GM12878 (cell line): ENCODE results near the gene SIGLEC11. TPM values are rescaled to one million over a fixed set of nuclear protein-coding genes. Genes with fewer than 3 reads are reported as not detected.

Experiments used
- ATAC-seq: fragments of 200-7000 bp; cut with Tn5 transposase; 3 replicates; pipeline ENCODE4 v1.9.1; 2020; ENCODE audit warnings: mild to moderate bottlenecking, moderate library complexity
- BruUV-seq: library from RNA; stranded (reverse); fragments of 400-500 nt; replicated peaks from 2 replicates; lab custom pipeline; 2021; lab: Mats Ljungman, UMichigan
- CTCF ChIA-PET: fragments of 300-600 bp; sonication (Branson Sonifier 250); formaldehyde crosslinking; extraction: SDS; loops from one replicate; lab custom pipeline; 2021; ENCODE audit warnings: inconsistent platforms; lab: Yijun Ruan, JAX
- POLR2A ChIA-PET: fragments of 350-600 bp; formaldehyde crosslinking; extraction: SDS; loops from one replicate; lab custom pipeline; 2021; ENCODE audit warnings: inconsistent platforms; lab: Charles Lee
- RAD21 ChIA-PET: fragments of 300-600 bp; sonication (Branson Sonifier 250); formaldehyde crosslinking; loops from one replicate; lab custom pipeline; 2023; ENCODE audit warnings: antibody characterized with exemption; ENCODE audit not compliant: unreplicated experiment; lab: Charles Lee
- SMC1A ChIA-PET: fragments of 300-600 bp; sonication (Branson Sonifier 250); formaldehyde crosslinking; loops from one replicate; lab custom pipeline; 2023; ENCODE audit not compliant: unreplicated experiment, uncharacterized antibody; lab: Charles Lee
- DNase-seq: peaks from one replicate; pipeline ENCODE4 v3.0.0-alpha.2; 2011; ENCODE audit warnings: low read depth, low spot score
- FAIRE-seq: peaks from 3 replicates; lab custom pipeline; 2011; peaks lifted over from hg19 to GRCh38; lab: Jason Lieb, UNC
- H2AFZ ChIP-seq: 2 replicates; pipeline ENCODE4 v1.6.0; 2011; ENCODE audit warnings: low read depth, low read length, control low read depth; ENCODE audit not compliant: control insufficient read depth
- H3K27ac ChIP-seq: 2 replicates; pipeline ENCODE4 v1.5.1; 2011; ENCODE audit warnings: control low read depth; ENCODE audit not compliant: control insufficient read depth, insufficient read depth
- H3K27me3 ChIP-seq, 2 experiments: replicated peaks in 1 of 2; 2 replicates each; pipeline versions ENCODE4 v1.6.0 to v1.6.1; 2011; ENCODE audit warnings: low read length in 1 of 2; ENCODE audit not compliant: control insufficient read depth in 2 of 2, insufficient read depth in 2 of 2
- H3K36me3 ChIP-seq, 2 experiments: 2 replicates each; pipeline ENCODE4 v1.5.1; 2011; ENCODE audit warnings: low read length in 1 of 2; ENCODE audit not compliant: control insufficient read depth in 2 of 2, insufficient read depth in 2 of 2
- H3K4me1 ChIP-seq: 2 replicates; pipeline ENCODE4 v1.6.1; 2011; ENCODE audit warnings: mild to moderate bottlenecking, low read length, moderate library complexity, mixed read lengths; ENCODE audit not compliant: control insufficient read depth, insufficient read depth
- H3K4me2 ChIP-seq: 2 replicates; pipeline ENCODE4 v1.6.0; 2011; ENCODE audit warnings: control low read depth; ENCODE audit not compliant: control insufficient read depth, insufficient read depth
- H3K4me3 ChIP-seq: fragments of 200-600 bp; sonication (generic); 2 replicates; pipeline ENCODE4 v1.5.1; 2016
- H3K79me2 ChIP-seq: 2 replicates; pipeline ENCODE4 v1.6.0; 2011; ENCODE audit warnings: low read length; ENCODE audit not compliant: control insufficient read depth, insufficient read depth
- H3K9ac ChIP-seq: 2 replicates; pipeline ENCODE4 v1.8.0; 2011; ENCODE audit warnings: low read length, control low read depth, mixed read lengths; ENCODE audit not compliant: control insufficient read depth, insufficient read depth
- H3K9me3 ChIP-seq: replicated peaks from 3 replicates; pipeline ENCODE4 v1.5.1; 2011; ENCODE audit warnings: mild to moderate bottlenecking, low read length; ENCODE audit not compliant: control insufficient read depth, insufficient read depth
- H4K20me1 ChIP-seq: 2 replicates; pipeline ENCODE4 v1.6.0; 2011; ENCODE audit not compliant: control insufficient read depth, insufficient read depth
- ATF7 ChIP-seq: fragments of 450-650 bp; IDR thresholded peaks from 2 replicates; pipeline ENCODE4 v1.6.1; 2016; ENCODE audit warnings: low read depth, mild to moderate bottlenecking
- CBX5 ChIP-seq: sonication (generic); IDR thresholded peaks from 2 replicates; pipeline ENCODE4 v1.6.1; 2016; ENCODE audit warnings: low read depth, moderate library complexity, mild to moderate bottlenecking, inconsistent platforms
- CEBPZ ChIP-seq: fragments of 150-350 bp; IDR thresholded peaks from 2 replicates; pipeline ENCODE4 v1.6.1; 2016; ENCODE audit warnings: low read depth, low read length
- CHD1 ChIP-seq: IDR thresholded peaks from 2 replicates; pipeline ENCODE4 v1.6.1; 2012; ENCODE audit warnings: low read depth, low read length, improper control_type of control experiment
- CHD2 ChIP-seq: IDR thresholded peaks from 2 replicates; pipeline ENCODE4 v1.6.1; 2011; ENCODE audit warnings: low read depth, low read length, improper control_type of control experiment, borderline replicate concordance
- CREM ChIP-seq: IDR thresholded peaks from 2 replicates; pipeline ENCODE4 v1.6.1; 2014; ENCODE audit warnings: antibody characterized with exemption, low read depth
- EED ChIP-seq: sonication (generic); IDR thresholded peaks from 2 replicates; pipeline ENCODE4 v1.6.1; 2016; ENCODE audit warnings: antibody characterized with exemption, low read depth
- EP300 ChIP-seq, 2 experiments: fragments of 150-350 bp in 1 of 2; IDR thresholded peaks; 2 replicates each; pipeline ENCODE4 v1.6.1; 2011 to 2012; ENCODE audit warnings: low read depth in 2 of 2, low read length in 2 of 2, borderline replicate concordance in 1 of 2, improper control_type of control experiment in 1 of 2, inconsistent platforms in 1 of 2; ENCODE audit not compliant: control insufficient read depth in 1 of 2
- IKZF1 ChIP-seq: fragments of 450-650 bp; conservative IDR thresholded peaks from 2 replicates; pipeline ENCODE4 v1.6.1; 2017; ENCODE audit warnings: antibody characterized with exemption, mild to moderate bottlenecking
- JUND ChIP-seq: IDR thresholded peaks from 2 replicates; pipeline ENCODE4 v1.6.1; 2012; ENCODE audit warnings: low read depth, mild to moderate bottlenecking, low read length, improper control_type of control experiment, moderate library complexity
- MTA3 ChIP-seq: IDR thresholded peaks from 2 replicates; pipeline ENCODE4 v1.6.1; 2012; ENCODE audit warnings: low read length, inconsistent platforms, borderline replicate concordance
- NFYA ChIP-seq: IDR thresholded peaks from 2 replicates; pipeline ENCODE4 v1.6.1; 2011; ENCODE audit warnings: low read depth, mild to moderate bottlenecking, low read length, improper control_type of control experiment, borderline replicate concordance
- NR2C2 ChIP-seq: IDR thresholded peaks from 2 replicates; pipeline ENCODE4 v1.6.1; 2011; ENCODE audit warnings: borderline replicate concordance, low read depth; ENCODE audit not compliant: control insufficient read depth, insufficient read length
- POLR2A ChIP-seq: IDR thresholded peaks from 2 replicates; pipeline ENCODE4 v1.6.1; 2011; ENCODE audit warnings: low read depth, mild to moderate bottlenecking, low read length
- SMAD5 ChIP-seq: IDR thresholded peaks from 2 replicates; pipeline ENCODE4 v1.6.1; 2016; ENCODE audit warnings: antibody characterized with exemption, low read depth
- WGBS: methylation state at CpG from one replicate; pipeline ENCODE4 v1.1.6; 2016; ENCODE audit warnings: low lambda C conversion rate; ENCODE audit not compliant: insufficient replicate concordance, insufficient coverage; ENCODE audit errors: missing lambda C conversion rate; 5-methylcytosine and 5-hydroxymethylcytosine counted together
- in situ Hi-C: fragments of 300-500 bp; cut with MboI; formaldehyde crosslinking; loops from 9 replicates; pipeline ENCODE4 v1.14.3; 2018; ENCODE audit warnings: mixed read lengths
- intact Hi-C: fragments of 100-400 bp; cut with micrococcal nuclease; formaldehyde crosslinking; loops from one replicate; pipeline ENCODE4 v1.14.2; 2022; ENCODE audit not compliant: unreplicated experiment
- polyA plus RNA-seq, 11 experiments: library from polyadenylated mRNA; depleted of rRNA in 4 of 11; unstranded in 6 of 11; stranded (reverse) in 5 of 11; fragments of >200 nt; fragmentation: Nextera tagmentation in 4 of 11; fragmentation: Illumina TruSeq in 1 of 11; extraction: Ambion mirVana in 4 of 11; extraction: Trizol in 1 of 11; gene quantifications; 1 replicate in 1 of 11; 2 replicates in 10 of 11; pipeline versions ENCODE4 v1.2.1 to v1.2.3, GENCODE V29; 2011 to 2016; ENCODE audit warnings: inconsistent platforms in 2 of 11, missing spikeins in 2 of 11, low read depth in 1 of 11
- total RNA-seq, 4 experiments: library from RNA; depleted of rRNA in 3 of 4; stranded (reverse); fragments of >200 nt in 3 of 4; fragmentation: Illumina TruSeq in 1 of 4; extraction: Trizol in 1 of 4; gene quantifications; 2 replicates each; pipeline versions ENCODE4 v1.2.1 to v1.2.3, GENCODE V29; 2013 to 2021
- TF ChIP-seq, protein P1 (sequence below): IDR thresholded peaks from 2 replicates; pipeline ENCODE4 v1.6.1; 2011; ENCODE audit warnings: borderline replicate concordance, low read depth, mild to moderate bottlenecking, moderate library complexity, low read length; ENCODE audit not compliant: insufficient read depth, poor library complexity, severe bottlenecking
- TF ChIP-seq, protein P2 (sequence below): IDR thresholded peaks from 2 replicates; pipeline ENCODE4 v1.6.1; 2011; ENCODE audit warnings: low read depth, mild to moderate bottlenecking, low read length, moderate library complexity, borderline replicate concordance; ENCODE audit errors: extremely low read depth

The SIGLEC11 gene
- total and polyA plus RNA-seq, 10 of the 15 experiments (the other 5 are each of a cell fraction or from before 2014, with no cell fraction given): not detected

- H3K4me1 ChIP-seq: peaks cover 42% of the 10 kb centered on the region
- H3K27me3 ChIP-seq: no peaks in the 10 kb centered on the region
- intact Hi-C loops (no loop called here), in situ Hi-C loops (no loop called here)
- ChIA-PET RAD21 (interaction anchor here (0.9 to 1.2 kb wide), 4 partner anchors 11 to 31 kb away, joined by 3 to 5 read pairs (median 4); no protein-coding TSS in a partner anchor), CTCF (interaction anchor here (0.8 kb wide), 1 partner anchor 13 kb away, joined by 3 read pairs; no protein-coding TSS in a partner anchor), POLR2A (interaction anchor here (0.5 to 1.6 kb wide), 8 partner anchors 11 to 613 kb away, joined by 3 to 5 read pairs (median 4); partner anchors contain the start of gene IL4I1), SMC1A (interaction anchor here (1.2 kb wide), 1 partner anchor 13 kb away, joined by 3 read pairs; no protein-coding TSS in a partner anchor)
- peak; percentile 56 for DNase-seq
- no peak for FAIRE-seq
- peaks cover 96% of the 10 kb centered on the region for H3K79me2 ChIP-seq
- no TSS peak for BruUV-seq
- peak overlapping the region; percentile 76 for H3K4me2 ChIP-seq
- no peak overlapping the region for H2AFZ ChIP-seq
- WGBS: 52% methylated on average over 25 of the region's 25 CpGs
- H3K9ac ChIP-seq: peak overlapping the region; percentile 25; the same call in 1 of the 2 replicates
- H3K36me3 ChIP-seq: peaks cover 14 to 33% of the 10 kb centered on the region in 2 experiments
- peak overlapping the region; percentile 52 for H3K27ac ChIP-seq
- H3K9me3 ChIP-seq: no peaks in the 10 kb centered on the region
- peak overlapping the region; percentile 59 for H3K4me3 ChIP-seq
- no peaks in the 10 kb centered on the region for H4K20me1 ChIP-seq
- ATAC-seq: peak; percentile 22
- TF ChIP-seq SMAD5 (no peak), CREM (peak; percentile 51; the same call in 1 of the 2 replicates), IKZF1 (peak; percentile 81), CHD2 (peak; percentile 84), CEBPZ (no peak), CBX5 (no peak), NFYA (no peak), JUND (no peak), EP300 (IDR thresholded peaks at IDR 0.05; ENCODE audit: borderline replicate concordance in 1 of 2, control insufficient read depth in 1 of 2, low read depth in 2 of 2, low read length in 2 of 2) (0 out of 4 replicates have a peak, but pooled peaks of 1 of the 2 experiments have one; percentile 36), CHD1 (no peak), MTA3 (no peak), NR2C2 (no peak), EED (peak; percentile 59; the same call in 1 of the 2 replicates), ATF7 (peak; percentile 40; the same call in 1 of the 2 replicates), POLR2A (peak; percentile 74)
- TF ChIP-seq, protein P1, sequence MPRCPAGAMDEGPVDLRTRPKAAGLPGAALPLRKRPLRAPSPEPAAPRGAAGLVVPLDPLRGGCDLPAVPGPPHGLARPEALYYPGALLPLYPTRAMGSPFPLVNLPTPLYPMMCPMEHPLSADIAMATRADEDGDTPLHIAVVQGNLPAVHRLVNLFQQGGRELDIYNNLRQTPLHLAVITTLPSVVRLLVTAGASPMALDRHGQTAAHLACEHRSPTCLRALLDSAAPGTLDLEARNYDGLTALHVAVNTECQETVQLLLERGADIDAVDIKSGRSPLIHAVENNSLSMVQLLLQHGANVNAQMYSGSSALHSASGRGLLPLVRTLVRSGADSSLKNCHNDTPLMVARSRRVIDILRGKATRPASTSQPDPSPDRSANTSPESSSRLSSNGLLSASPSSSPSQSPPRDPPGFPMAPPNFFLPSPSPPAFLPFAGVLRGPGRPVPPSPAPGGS: no peak
- TF ChIP-seq, protein P2, sequence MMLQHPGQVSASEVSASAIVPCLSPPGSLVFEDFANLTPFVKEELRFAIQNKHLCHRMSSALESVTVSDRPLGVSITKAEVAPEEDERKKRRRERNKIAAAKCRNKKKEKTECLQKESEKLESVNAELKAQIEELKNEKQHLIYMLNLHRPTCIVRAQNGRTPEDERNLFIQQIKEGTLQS: no peak
These were observed 36.7 kb downstream of the SIGLEC11 start for GRCh38 chr19:49924004-49924880.
